Measurements from ENCODE around the gene LRP8.

DNA sequence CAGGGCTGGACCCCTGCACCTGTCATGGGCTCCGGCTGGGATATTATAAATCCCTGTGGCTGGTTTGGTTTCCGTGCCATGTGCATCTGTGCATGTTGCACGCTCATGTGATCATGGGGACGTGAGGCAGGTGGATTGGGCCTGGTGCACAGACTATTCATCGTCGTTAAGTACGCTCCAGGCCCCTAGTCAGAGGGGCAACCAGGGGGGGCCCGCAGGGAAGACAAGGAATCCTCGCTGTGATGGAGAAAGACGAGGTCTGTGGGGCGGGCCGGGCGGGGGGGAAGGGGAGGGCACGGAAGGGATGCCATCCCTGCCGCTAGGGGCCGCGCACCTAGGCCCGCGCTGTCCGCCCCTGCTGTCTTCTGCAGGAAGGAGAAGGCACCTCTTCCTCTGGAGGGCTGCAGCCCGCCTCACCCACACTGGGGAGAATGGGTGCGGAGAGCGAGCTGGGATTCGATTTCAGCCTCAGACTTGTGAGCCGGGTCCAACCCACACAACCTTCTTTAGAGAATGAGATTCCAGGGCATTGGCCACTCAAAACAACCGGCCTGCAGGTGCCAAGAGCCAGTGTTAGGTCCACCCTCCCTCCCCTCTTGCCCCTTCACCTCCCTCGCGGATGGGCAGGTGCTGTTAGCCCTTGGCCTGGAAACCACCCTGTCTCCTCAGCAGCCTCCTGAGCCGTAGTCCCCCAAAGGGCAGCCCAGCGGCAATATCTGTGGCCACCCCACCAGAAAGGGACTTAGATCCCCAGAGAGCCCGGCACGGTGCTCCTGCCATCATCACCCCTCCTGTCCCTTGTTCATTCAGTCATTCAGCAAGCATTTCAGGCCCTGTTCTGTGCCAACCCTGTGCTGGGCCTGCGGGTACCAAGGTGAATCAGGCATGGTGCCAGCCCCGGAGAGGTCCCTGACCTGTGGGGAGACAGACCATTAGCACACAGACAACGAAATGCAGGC, 950 bp upstream of the LRP8 start:
- TF ChIP-seq POLR2AphosphoS5 (IDR thresholded peaks at IDR 0.05; ENCODE audit: low read depth, low read length) (no peak), REST (IDR thresholded peaks at IDR 0.05; ENCODE audit: insufficient read depth in 1 of 2, low read depth in 2 of 2, low read length in 2 of 2) (no peak)
